ENCODE results near the gene FUBP3.

Gene FUBP3

GRCh38 chr9:130662099-130662969, 83.0 kb downstream of the FUBP3 start:
- no peak for DNase-seq (ENCODE audit: low read depth)

GRCh38 chr9:130662970-130663257, 83.5 kb downstream of the FUBP3 start:
- no peak for DNase-seq (ENCODE audit: low read depth)

GRCh38 chr9:130663258-130663976, 84.0 kb downstream of the FUBP3 start:
- no peak for DNase-seq (ENCODE audit: low read depth)

DNA sequence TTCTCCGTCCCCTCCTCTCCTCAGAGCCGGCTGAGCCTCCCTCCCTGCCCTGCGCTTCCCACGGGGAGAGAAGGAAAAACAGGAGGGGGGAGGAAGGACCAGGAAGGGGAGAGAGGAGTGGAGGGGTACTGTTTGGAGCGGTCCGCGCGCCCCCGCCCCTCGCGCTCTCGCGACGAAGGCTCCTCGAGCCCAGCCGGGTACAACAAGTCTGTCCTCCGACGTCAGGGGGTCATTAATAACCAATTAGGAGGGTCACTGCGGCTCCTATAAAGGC, 84.5 kb downstream of the FUBP3 start:
- DNase-seq (ENCODE audit: low read depth) = no peak

GRCh38 chr9:130664251-130665028, 85.1 kb downstream of the FUBP3 start, which contains the start of gene PRDM12:
Gene PRDM12 (plus strand): TSS chr9:130664594. CDS start chr9:130664654, 60 bp downstream.
- DNase-seq (ENCODE audit: low read depth) = no peak

DNA sequence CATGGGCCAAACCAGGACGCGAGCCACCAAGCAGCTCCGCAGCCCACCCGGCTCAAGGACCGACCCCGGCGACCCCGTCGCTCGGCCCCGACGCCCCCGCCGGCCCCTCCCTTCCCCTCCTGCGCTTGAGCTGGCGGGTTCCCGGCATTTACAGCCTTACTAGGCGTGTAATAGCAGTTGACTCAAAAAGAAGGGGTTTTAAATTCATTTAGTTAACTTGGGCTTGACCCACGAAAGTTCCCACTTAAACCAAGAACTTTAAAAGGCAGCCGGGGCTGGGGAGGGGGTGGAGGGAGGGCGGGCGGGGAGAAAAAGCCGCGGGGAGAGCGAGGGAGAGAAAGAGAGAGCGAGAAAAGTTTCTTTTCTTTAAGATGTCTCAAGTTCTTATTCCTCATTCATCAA, 85.7 kb downstream of the FUBP3 start:
- no peak for DNase-seq (ENCODE audit: low read depth)

DNA sequence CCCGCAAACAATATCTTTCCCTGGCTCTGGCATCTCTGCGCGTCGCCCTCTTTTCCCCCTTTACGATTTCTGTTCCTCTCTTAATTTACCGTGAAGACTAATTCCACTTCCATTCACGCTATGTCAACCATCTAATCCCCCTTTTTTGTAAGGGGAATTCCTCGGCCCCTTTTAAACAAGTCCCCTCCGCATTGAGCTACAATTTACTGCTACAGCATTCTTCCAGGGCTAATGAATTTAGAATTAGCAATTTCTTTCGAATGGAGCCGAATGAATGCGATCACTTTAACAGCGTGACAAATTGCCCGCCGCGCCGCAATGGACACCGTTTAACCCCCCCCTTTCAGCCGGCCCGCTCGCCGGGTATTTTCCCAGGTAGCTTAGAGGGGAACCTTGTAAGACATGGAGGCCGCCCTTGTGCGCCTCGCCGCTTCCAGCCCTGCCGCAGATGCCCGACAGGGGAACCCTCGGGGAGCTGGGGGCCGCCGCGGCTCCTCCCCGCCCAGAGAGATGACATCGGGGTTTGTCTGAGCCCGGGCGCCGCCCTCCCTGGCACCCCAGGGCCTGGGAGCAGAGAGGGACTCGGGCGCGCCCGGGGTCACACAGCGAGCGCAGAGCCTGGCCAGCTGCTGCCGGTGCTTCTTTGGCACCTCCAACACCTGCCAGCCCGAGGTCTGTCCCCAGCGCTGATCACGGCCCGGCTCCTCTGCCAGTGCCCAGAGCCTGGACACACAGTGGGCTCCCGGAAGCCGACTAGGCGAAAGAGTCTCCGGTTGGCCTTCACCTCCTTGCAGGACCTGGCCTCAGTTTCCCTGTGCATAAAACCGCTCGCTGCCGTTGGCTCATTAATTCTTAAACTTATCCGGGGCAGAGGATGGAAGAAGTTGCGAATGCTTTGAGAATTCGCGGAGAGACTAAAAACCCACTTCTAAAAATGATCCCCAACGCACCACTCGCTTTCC, 86.3 kb downstream of the FUBP3 start:
- no peak for DNase-seq (ENCODE audit: low read depth)

GRCh38 chr9:130666393-130667119, 87.2 kb downstream of the FUBP3 start:
- DNase-seq (ENCODE audit: low read depth) = no peak

DNA sequence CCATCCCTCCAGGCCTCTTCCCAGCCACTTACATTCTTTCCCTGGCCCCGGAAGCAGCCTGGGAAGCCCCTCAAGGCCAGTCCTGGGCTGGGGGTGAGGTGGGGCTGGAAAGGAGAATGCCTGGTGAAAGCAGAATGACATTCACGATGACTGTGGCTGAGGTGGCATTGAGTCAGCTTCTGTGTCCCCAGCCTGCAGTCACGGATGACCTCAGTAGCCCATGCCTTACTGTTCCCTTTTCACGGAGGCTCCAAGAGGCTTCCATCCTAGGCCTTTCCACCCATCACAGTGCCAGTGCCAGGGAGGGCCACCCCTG, 87.7 kb downstream of the FUBP3 start:
- DNase-seq (ENCODE audit: low read depth) = no peak

DNA sequence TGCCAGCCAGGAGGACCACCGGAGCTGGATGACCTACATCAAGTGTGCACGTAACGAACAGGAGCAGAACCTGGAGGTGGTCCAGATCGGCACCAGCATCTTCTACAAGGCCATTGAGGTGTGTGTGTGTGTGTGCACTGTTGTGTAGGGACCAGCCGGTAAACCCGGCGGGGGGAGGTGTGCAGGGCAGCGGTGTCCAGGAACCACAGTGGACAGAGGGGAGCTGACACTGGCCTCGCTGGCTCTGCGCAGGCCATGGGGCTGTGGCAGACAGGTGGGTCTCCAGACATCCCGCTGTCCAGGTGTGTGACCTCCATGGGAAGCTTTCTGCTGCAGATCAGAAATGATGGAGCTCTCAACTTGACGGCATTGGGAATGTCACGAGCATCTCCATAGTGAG, 88.8 kb downstream of the FUBP3 start:
- DNase-seq (ENCODE audit: low read depth) = no peak

DNA sequence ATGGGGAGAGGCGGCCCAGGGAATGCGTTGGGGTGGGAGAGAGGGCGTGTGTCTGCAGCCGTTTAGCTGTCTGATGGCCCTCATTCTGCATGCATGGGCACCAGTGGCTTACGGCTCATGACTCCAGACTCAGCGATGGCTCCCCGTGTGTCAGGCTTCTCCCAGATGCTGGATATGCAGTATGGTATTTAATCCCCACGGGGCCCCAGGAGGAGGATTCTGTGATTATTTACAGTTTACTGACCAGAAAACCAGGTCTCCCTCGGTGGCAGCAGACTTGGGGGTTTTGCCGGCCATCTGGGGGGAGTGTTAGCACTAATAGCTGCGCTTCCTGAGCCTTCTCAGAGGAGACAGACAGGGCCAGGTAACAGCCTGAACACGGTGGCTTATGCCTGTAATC, 89.3 kb downstream of the FUBP3 start:
- no peak for DNase-seq (ENCODE audit: low read depth)

DNA sequence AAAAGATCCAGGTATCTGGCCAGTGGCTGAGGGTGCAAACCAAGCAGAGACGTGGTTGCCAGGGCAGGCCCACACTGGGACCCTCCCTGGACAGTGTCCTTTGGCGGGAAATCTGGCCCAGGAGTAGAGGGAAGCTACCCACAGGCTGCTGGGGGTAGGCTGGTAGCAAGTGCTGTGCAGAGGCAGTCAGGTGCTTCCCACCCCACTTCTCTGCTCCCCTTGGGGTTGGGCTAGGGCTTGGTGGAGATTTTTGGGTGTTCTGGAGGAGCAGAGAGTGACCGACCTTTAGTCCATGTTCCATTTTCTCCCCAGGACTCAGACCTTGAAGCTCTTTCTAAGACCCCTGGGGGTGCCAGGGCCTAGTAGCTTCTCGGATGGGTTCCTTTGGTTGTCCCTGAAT, 90.6 kb downstream of the FUBP3 start:
- no peak for DNase-seq (ENCODE audit: low read depth)

DNA sequence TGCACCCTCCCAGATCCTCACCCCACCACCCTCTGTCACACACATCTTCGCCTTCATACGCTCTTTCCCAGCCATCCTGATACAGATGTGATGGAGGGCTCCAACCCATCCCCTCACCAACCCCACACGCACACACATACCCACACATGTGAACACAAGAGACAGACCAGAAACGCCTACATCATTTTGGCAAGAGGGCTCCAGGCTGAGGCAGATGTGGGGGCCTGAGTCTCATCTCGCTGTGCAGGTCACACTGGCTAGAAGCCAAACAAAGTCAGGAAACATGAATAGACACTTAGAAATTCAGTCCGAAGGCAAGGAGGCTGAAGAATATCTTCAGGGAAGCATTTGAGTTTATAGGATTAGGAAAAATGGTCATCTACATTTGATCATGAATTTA, 91.3 kb downstream of the FUBP3 start:
- no peak for DNase-seq (ENCODE audit: low read depth)

DNA sequence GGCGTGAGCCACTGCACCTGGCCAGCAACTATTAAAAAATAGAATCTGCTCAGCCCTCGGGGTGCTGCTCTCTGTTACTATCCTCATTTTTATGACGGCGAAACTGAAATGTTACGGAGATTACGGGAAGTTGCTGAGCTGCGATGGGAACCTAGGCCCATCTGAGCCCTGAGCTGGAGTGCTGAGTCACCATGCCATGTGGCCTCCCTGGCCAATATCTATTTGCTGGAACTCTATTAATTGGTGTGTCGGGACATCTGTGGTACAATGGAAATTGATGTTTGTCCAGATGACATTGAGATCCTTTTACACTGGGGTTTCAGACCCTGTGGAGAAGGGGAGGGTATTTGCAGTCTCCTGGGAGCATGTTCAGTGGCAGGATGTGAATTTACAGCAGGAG, 93.1 kb downstream of the FUBP3 start:
- no peak for DNase-seq (ENCODE audit: low read depth)

- DNase-seq (ENCODE audit: low read depth) = no peak
These were observed 93.7 kb downstream of the FUBP3 start for GRCh38 chr9:130672933-130673615.

- DNase-seq (ENCODE audit: low read depth) = no peak
These were observed 96.0 kb downstream of the FUBP3 start for GRCh38 chr9:130675396-130675795.

- no peak for DNase-seq (ENCODE audit: low read depth)
These were observed 97.9 kb downstream of the FUBP3 start for GRCh38 chr9:130677252-130677651.

DNA sequence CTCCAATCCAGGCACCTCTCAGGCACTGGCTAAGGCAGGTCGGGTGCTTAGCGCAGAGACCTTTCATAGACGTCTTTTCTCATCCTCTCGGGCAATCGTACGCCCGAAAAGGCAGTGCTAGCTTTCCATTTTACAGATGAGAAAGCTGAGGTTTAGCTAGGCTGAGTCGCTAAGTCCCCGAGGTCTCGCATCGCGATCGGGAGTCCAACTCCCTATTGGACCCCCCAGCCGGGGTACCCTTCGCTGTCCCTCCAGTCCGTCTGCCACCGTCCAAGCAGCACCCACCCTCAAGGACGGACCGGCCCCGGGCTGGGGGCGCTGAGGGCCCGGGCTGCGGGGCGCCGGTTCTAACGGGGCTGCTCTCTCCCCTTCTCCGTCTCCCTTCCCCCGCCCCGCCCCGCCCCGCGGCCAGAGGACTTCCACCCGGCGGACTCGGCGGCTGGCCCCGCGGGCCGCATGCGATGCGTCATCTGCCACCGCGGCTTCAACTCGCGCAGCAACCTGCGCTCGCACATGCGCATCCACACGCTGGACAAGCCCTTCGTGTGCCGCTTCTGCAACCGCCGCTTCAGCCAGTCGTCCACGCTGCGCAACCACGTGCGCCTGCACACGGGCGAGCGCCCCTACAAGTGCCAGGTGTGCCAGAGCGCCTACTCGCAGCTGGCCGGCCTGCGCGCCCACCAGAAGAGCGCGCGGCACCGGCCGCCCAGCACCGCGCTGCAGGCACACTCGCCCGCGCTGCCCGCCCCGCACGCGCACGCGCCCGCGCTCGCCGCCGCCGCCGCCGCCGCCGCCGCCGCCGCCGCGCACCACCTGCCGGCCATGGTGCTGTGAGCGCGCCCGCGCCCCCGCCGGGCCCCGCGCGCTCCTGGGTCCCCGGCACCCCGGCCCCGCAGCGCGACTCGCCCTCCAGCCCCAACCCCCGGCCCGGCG, 101.7 kb downstream of the FUBP3 start:
- DNase-seq (ENCODE audit: low read depth) = no peak

DNA sequence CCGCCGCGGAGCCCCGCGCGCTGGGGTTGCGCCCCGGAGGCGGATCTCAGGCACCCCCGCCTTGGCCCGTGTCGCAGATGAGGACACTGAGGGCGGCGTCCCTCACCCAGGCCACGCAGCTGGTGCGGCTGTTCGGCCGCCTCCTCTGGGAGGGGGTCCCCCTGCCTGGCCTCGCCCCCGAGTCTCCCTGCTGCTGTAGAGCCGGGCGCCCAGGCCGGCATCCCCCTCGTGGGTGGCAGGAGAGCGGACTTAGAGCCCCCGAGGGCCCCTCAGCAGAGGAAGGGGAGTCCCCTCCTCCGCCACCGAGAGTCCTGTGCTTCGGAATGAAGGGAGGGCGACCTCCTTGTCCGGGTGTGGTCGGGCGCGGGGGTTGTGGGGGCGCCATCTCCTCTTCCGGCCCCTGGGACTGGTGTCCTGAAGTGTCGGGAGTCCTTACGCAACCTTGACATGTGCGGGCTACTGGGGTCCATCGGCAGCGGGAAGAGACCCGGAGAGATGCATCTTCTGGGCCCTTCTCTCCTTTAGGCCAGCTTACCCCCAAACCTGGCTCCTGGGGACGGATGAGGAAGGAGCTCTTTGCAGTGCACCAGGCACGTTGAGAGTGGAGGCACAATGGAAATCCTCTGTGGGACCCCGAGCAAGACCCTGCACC, 102.5 kb downstream of the FUBP3 start:
- DNase-seq (ENCODE audit: low read depth) = no peak

Data from stimulated activated CD8-positive, alpha-beta memory T cell treated with anti-CD3 and anti-CD28 coated beads, Interleukin-15, amount 100 ng/mL, for 1 hour (primary cell).